ENCODE data around the gene KCTD11.
"Not testable (repeated sequence)": the region's sequence is repeated elsewhere in the genome, so short reads cannot be mapped to it uniquely, and the experiment has no call there.

The KCTD11 gene

GRCh38 chr17:7363311-7363710 is 11.3 kb downstream of the KCTD11 start:
- ChIA-PET CTCF (interaction anchor here (1.8 to 3.0 kb wide), 2 partner anchors 10 to 198 kb away, joined by 5 to 17 read pairs; partner anchors contain the start of genes KCTD11 and TMEM95), POLR2A (no interaction called here)
- no peak for DNase-seq (ENCODE audit: low read depth, low spot score)
- no peak overlapping the region for H3K4me3 ChIP-seq (ENCODE audit: low read depth, low read length)
- no peak for TF ChIP-seq CTCF (IDR thresholded peaks at IDR 0.05; ENCODE audit: insufficient read depth, low read length, missing control alignments)

GRCh38 chr17:7365963-7366362 is 14.0 kb downstream of the KCTD11 start:
- H3K4me3 ChIP-seq (ENCODE audit: low read depth, low read length); DNase-seq (ENCODE audit: low read depth, low spot score); POLR2A ChIA-PET: not testable (repeated sequence)
- CTCF ChIA-PET = interaction anchor here (1.6 kb wide), 1 partner anchor 10 kb away, joined by 13 read pairs; the partner anchor contains the start of gene TMEM95

DNA sequence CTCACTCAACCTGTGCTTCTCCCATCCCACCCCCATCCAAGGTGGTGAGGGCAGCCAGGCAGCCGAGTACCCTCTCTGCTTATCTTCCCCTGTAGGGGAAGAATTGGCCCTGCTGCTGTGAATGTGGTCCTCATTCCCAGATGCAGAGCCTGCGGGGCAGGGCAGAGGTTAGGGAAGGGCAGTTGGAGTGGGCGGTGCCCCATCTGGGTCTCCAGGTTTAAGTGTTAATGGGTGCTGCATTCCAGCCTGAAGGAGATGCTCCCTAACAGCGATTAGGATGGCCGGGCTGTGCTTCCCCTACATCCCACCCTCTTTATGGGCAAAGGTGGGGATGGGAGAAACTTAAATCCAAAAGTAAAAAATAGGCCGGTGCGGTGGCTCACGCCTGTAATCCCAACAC is 15.1 kb downstream of the KCTD11 start:
- ChIA-PET CTCF (interaction anchor here (5.2 kb wide), 1 partner anchor 12 kb away, joined by 42 read pairs; the partner anchor contains the start of gene TMEM95), POLR2A (no interaction called here)
- no peak overlapping the region for H3K4me3 ChIP-seq (ENCODE audit: low read depth, low read length)
- TF ChIP-seq CTCF (IDR thresholded peaks at IDR 0.05; ENCODE audit: insufficient read depth, low read length, missing control alignments) = no peak
- DNase-seq (ENCODE audit: low read depth, low spot score) = no peak

- ChIA-PET CTCF (interaction anchor here (5.2 kb wide), 1 partner anchor 13 kb away, joined by 42 read pairs; the partner anchor contains the start of gene TMEM95), POLR2A (interaction anchor here (0.7 kb wide), 1 partner anchor 15 kb away, joined by 3 read pairs; no protein-coding TSS in a partner anchor)
- no peak overlapping the region for H3K4me3 ChIP-seq (ENCODE audit: low read depth, low read length)
- no peak for TF ChIP-seq CTCF (IDR thresholded peaks at IDR 0.05; ENCODE audit: insufficient read depth, low read length, missing control alignments)
- DNase-seq (ENCODE audit: low read depth, low spot score) = no peak
These were observed 16.1 kb downstream of the KCTD11 start for GRCh38 chr17:7367918-7368598.

- POLR2A ChIA-PET; DNase-seq (ENCODE audit: low read depth, low spot score); H3K4me3 ChIP-seq (ENCODE audit: low read depth, low read length): not testable (repeated sequence)
- CTCF ChIA-PET = interaction anchor here (5.2 kb wide), 1 partner anchor 13 kb away, joined by 42 read pairs; the partner anchor contains the start of gene TMEM95
These were observed 16.6 kb downstream of the KCTD11 start for GRCh38 chr17:7368599-7368994.

GRCh38 chr17:7369825-7370224 is 17.9 kb downstream of the KCTD11 start:
- no peak for DNase-seq (ENCODE audit: low read depth, low spot score)
- no peak overlapping the region for H3K4me3 ChIP-seq (ENCODE audit: low read depth, low read length)
- TF ChIP-seq CTCF (IDR thresholded peaks at IDR 0.05; ENCODE audit: insufficient read depth, low read length, missing control alignments) = no peak
- ChIA-PET POLR2A (no interaction called here), CTCF (interaction anchor here (1.2 to 5.2 kb wide), 3 partner anchors 10 to 18 kb away, joined by 3 to 42 read pairs (median 4); partner anchors contain the start of genes TMEM95 and TNK1)

DNA sequence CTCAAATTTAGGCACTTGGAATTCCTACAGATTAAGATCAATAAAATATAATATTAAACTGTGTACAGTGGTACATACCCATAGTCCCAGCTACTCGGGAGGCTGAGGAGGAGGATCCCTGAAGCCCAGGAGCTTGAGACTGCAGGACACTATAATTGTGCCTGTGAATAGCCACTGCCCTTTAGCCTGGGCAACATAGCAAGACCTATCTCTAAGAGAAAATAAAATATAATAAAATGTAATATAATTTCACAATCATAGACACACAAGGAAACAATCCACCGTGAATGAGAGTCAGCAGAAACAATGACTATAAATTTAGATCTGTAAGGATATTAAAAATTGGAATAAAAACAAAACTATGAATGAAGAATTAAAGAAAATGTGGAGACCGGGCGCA is 18.9 kb downstream of the KCTD11 start:
- CTCF ChIA-PET = interaction anchor here (1.0 to 5.2 kb wide), 3 partner anchors 15 to 91 kb away, joined by 3 to 42 read pairs (median 3); partner anchors contain the start of gene TMEM95
- H3K4me3 ChIP-seq (ENCODE audit: low read depth, low read length) = no peak overlapping the region

More for the DNA sequence above, 18.9 kb downstream of the KCTD11 start:
- DNase-seq (ENCODE audit: low read depth, low spot score) = no peak
- no peak for TF ChIP-seq CTCF (IDR thresholded peaks at IDR 0.05; ENCODE audit: insufficient read depth, low read length, missing control alignments)
- POLR2A ChIA-PET = no interaction called here
